Trophoblast cell (in vitro differentiated cells and primary cell): ENCODE measurements around the gene ADNP2.
A peak's percentile ranks its signal among the peaks of the same experiment; 100 is the strongest.

Experiments
- DNase-seq, 2 donors: peaks; one replicate each; pipeline ENCODE4 v3.0.0-alpha.2; 2016
- H2AFZ ChIP-seq: 2 replicates; pipeline ENCODE4 v1.6.1; 2013; ENCODE audit warnings: low read length, moderate library complexity, mild to moderate bottlenecking; ENCODE audit not compliant: insufficient read depth, poor library complexity
- H2AK5ac ChIP-seq: 2 replicates; pipeline ENCODE4 v1.6.1; 2013; ENCODE audit warnings: mild to moderate bottlenecking, low read length
- H2BK120ac ChIP-seq: 2 replicates; pipeline ENCODE4 v1.6.1; 2013; ENCODE audit warnings: low read length, mild to moderate bottlenecking, moderate library complexity; ENCODE audit not compliant: insufficient read depth, poor library complexity
- H2BK12ac ChIP-seq: 2 replicates; pipeline ENCODE4 v1.6.1; 2013; ENCODE audit warnings: mild to moderate bottlenecking, low read length, moderate library complexity
- H2BK5ac ChIP-seq: 2 replicates; pipeline ENCODE4 v1.6.1; 2013; ENCODE audit warnings: low read length, low read depth, moderate library complexity, mild to moderate bottlenecking; ENCODE audit not compliant: poor library complexity
- H3K14ac ChIP-seq: 2 replicates; pipeline ENCODE4 v1.6.1; 2013; ENCODE audit warnings: mild to moderate bottlenecking, low read length
- H3K18ac ChIP-seq: 2 replicates; pipeline ENCODE4 v1.6.1; 2013; ENCODE audit warnings: mild to moderate bottlenecking, low read length
- H3K23ac ChIP-seq: 2 replicates; pipeline ENCODE4 v1.6.1; 2013; ENCODE audit warnings: low read length
- H3K27ac ChIP-seq: 2 replicates; pipeline ENCODE4 v1.5.1; 2013; ENCODE audit warnings: low read depth, mild to moderate bottlenecking, inconsistent platforms, low read length, moderate library complexity
- H3K27me3 ChIP-seq: 2 replicates; pipeline ENCODE4 v1.6.1; 2013; ENCODE audit warnings: inconsistent platforms, mild to moderate bottlenecking, low read length, moderate library complexity; ENCODE audit not compliant: insufficient read depth
- H3K36me3 ChIP-seq, 2 experiments: 1 replicate in 1 of 2; 2 replicates in 1 of 2; pipeline ENCODE4 v1.6.1; 2013; ENCODE audit warnings: low read length in 2 of 2, mild to moderate bottlenecking in 2 of 2, moderate library complexity in 1 of 2; ENCODE audit not compliant: insufficient read depth in 2 of 2, control insufficient read depth in 1 of 2
- H3K4ac ChIP-seq: 2 replicates; pipeline ENCODE4 v1.6.1; 2013; ENCODE audit warnings: low read depth, mild to moderate bottlenecking, low read length, moderate library complexity
- H3K4me1 ChIP-seq, 2 experiments: 1 replicate in 1 of 2; 2 replicates in 1 of 2; pipeline ENCODE4 v1.6.1; 2013; ENCODE audit warnings: low read length in 2 of 2, mild to moderate bottlenecking in 2 of 2, moderate library complexity in 1 of 2; ENCODE audit not compliant: insufficient read depth in 2 of 2, control insufficient read depth in 1 of 2
- H3K4me2 ChIP-seq: 2 replicates; pipeline ENCODE4 v1.6.1; 2013; ENCODE audit warnings: inconsistent platforms, mild to moderate bottlenecking, low read length, moderate library complexity
- H3K4me3 ChIP-seq: 2 replicates; pipeline ENCODE4 v1.5.1; 2013; ENCODE audit warnings: mild to moderate bottlenecking, low read depth, low read length, inconsistent platforms
- H3K79me1 ChIP-seq: one replicate; pipeline ENCODE4 v1.6.1; 2013; ENCODE audit warnings: low read length
- H3K79me2 ChIP-seq: 2 replicates; pipeline ENCODE4 v1.6.1; 2013; ENCODE audit warnings: low read length, mild to moderate bottlenecking; ENCODE audit not compliant: control insufficient read depth, insufficient read depth, poor library complexity
- H3K9ac ChIP-seq: 2 replicates; pipeline ENCODE4 v1.6.1; 2013; ENCODE audit warnings: mild to moderate bottlenecking, low read length
- H3K9me3 ChIP-seq: 2 replicates; pipeline ENCODE4 v1.6.1; 2013; ENCODE audit warnings: low read depth, mild to moderate bottlenecking, control low read depth, inconsistent platforms, low read length; ENCODE audit not compliant: insufficient read depth
- H4K12ac ChIP-seq: 2 replicates; pipeline ENCODE4 v1.6.1; 2013; ENCODE audit warnings: low read depth, mild to moderate bottlenecking, low read length, moderate library complexity
- H4K8ac ChIP-seq: 2 replicates; pipeline ENCODE4 v1.6.1; 2013; ENCODE audit warnings: low read depth, mild to moderate bottlenecking, low read length, moderate library complexity
- H4K91ac ChIP-seq: one replicate; pipeline ENCODE4 v1.6.1; 2013; ENCODE audit warnings: low read depth, mild to moderate bottlenecking, low read length, moderate library complexity
- WGBS: extraction: QIAGEN DNeasy Blood & Tissue Kit; methylation state at CpG from one replicate; pipeline ENCODE4 v1.1.7; 2013; ENCODE audit warnings: missing lambda C conversion rate; ENCODE audit not compliant: insufficient read length, insufficient coverage; ENCODE audit errors: extremely low coverage; 5-methylcytosine and 5-hydroxymethylcytosine counted together

Gene ADNP2

GRCh38 chr18:80178935-80179818 lies 70.1 kb downstream of the ADNP2 start:
- H2BK120ac ChIP-seq: no peak overlapping the region
- no peak overlapping the region for H3K9ac ChIP-seq
- no peak overlapping the region for H4K12ac ChIP-seq
- no peaks in the 10 kb centered on the region for H3K4me1 ChIP-seq
- no peaks in the 10 kb centered on the region for H3K36me3 ChIP-seq
- H4K91ac ChIP-seq: no peak overlapping the region
- no peak overlapping the region for H2BK12ac ChIP-seq
- peaks cover 2% of the 10 kb centered on the region for H3K9me3 ChIP-seq
- no peak overlapping the region for H3K4me2 ChIP-seq
- no peak overlapping the region for H3K4me3 ChIP-seq
- H3K27ac ChIP-seq: no peak overlapping the region
- no peaks in the 10 kb centered on the region for H3K79me1 ChIP-seq
- no peak overlapping the region for H3K4ac ChIP-seq
- no peaks in the 10 kb centered on the region for H3K79me2 ChIP-seq
- H3K18ac ChIP-seq: no peak overlapping the region
- WGBS: no CpG with 5 or more reads among the region's 30 CpGs
- H2AK5ac ChIP-seq: no peak overlapping the region
- no peak overlapping the region for H2AFZ ChIP-seq
- no peak overlapping the region for H3K23ac ChIP-seq
- no peak overlapping the region for H2BK5ac ChIP-seq
- no peak overlapping the region for H4K8ac ChIP-seq
- no peak for DNase-seq
- no peaks in the 10 kb centered on the region for H3K27me3 ChIP-seq
- H3K14ac ChIP-seq: no peak overlapping the region

GRCh38 chr18:80179857-80180558 lies 70.9 kb downstream of the ADNP2 start:
- Histone ChIP-seq H3K9ac (no peak overlapping the region), H4K8ac (no peak overlapping the region), H3K79me2 (no peaks in the 10 kb centered on the region), H2AFZ (no peak overlapping the region), H3K79me1 (no peaks in the 10 kb centered on the region), H3K9me3 (peaks cover 2% of the 10 kb centered on the region), H4K12ac (no peak overlapping the region), H2BK120ac (no peak overlapping the region), H2BK5ac (no peak overlapping the region), H3K4me1 (no peaks in the 10 kb centered on the region), H3K27ac (no peak overlapping the region), H4K91ac (no peak overlapping the region), H3K4me3 (no peak overlapping the region), H2AK5ac (no peak overlapping the region), H3K4me2 (no peak overlapping the region), H3K27me3 (no peaks in the 10 kb centered on the region), H3K23ac (no peak overlapping the region), H2BK12ac (no peak overlapping the region), H3K14ac (no peak overlapping the region), H3K18ac (no peak overlapping the region), H3K36me3 (no peaks in the 10 kb centered on the region), H3K4ac (no peak overlapping the region)
- DNase-seq: peak in 1 of 2 donors; percentile 22
- WGBS: no CpG with 5 or more reads among the region's 20 CpGs

GRCh38 chr18:80180778-80181564 lies 71.9 kb downstream of the ADNP2 start:
- Histone ChIP-seq H4K12ac (no peak overlapping the region), H4K91ac (no peak overlapping the region), H3K18ac (no peak overlapping the region), H3K27ac (no peak overlapping the region), H2BK5ac (no peak overlapping the region), H3K14ac (no peak overlapping the region), H2AFZ (no peak overlapping the region), H3K79me2 (no peaks in the 10 kb centered on the region), H2AK5ac (no peak overlapping the region), H3K23ac (no peak overlapping the region), H4K8ac (no peak overlapping the region), H2BK120ac (no peak overlapping the region), H3K4me2 (no peak overlapping the region), H3K4ac (no peak overlapping the region), H3K9me3 (peaks cover 5% of the 10 kb centered on the region), H3K4me1 (no peaks in the 10 kb centered on the region), H3K36me3 (no peaks in the 10 kb centered on the region), H2BK12ac (no peak overlapping the region), H3K4me3 (no peak overlapping the region), H3K27me3 (no peaks in the 10 kb centered on the region), H3K79me1 (no peaks in the 10 kb centered on the region), H3K9ac (no peak overlapping the region)
- no peak for DNase-seq
- WGBS: no CpG with 5 or more reads among the region's 33 CpGs

- Histone ChIP-seq H4K8ac (no peak overlapping the region), H3K4me1 (no peaks in the 10 kb centered on the region), H3K9ac (no peak overlapping the region), H4K91ac (no peak overlapping the region), H3K9me3 (peaks cover 9% of the 10 kb centered on the region), H2BK120ac (no peak overlapping the region), H2AFZ (no peak overlapping the region), H3K23ac (no peak overlapping the region), H3K27me3 (no peaks in the 10 kb centered on the region), H3K79me2 (no peaks in the 10 kb centered on the region), H3K79me1 (no peaks in the 10 kb centered on the region), H3K36me3 (no peaks in the 10 kb centered on the region), H3K18ac (no peak overlapping the region), H4K12ac (no peak overlapping the region), H3K4ac (no peak overlapping the region), H2BK12ac (no peak overlapping the region), H3K27ac (no peak overlapping the region), H2AK5ac (no peak overlapping the region), H3K14ac (no peak overlapping the region), H3K4me3 (no peak overlapping the region), H2BK5ac (no peak overlapping the region), H3K4me2 (no peak overlapping the region)
- no CpG with 5 or more reads among the region's 12 CpGs for WGBS
- no peak for DNase-seq
Observed at GRCh38 chr18:80181642-80182461, 72.8 kb downstream of the ADNP2 start.
